Measurements from ENCODE around the gene DIPK1C.

DIPK1C gene

DNA sequence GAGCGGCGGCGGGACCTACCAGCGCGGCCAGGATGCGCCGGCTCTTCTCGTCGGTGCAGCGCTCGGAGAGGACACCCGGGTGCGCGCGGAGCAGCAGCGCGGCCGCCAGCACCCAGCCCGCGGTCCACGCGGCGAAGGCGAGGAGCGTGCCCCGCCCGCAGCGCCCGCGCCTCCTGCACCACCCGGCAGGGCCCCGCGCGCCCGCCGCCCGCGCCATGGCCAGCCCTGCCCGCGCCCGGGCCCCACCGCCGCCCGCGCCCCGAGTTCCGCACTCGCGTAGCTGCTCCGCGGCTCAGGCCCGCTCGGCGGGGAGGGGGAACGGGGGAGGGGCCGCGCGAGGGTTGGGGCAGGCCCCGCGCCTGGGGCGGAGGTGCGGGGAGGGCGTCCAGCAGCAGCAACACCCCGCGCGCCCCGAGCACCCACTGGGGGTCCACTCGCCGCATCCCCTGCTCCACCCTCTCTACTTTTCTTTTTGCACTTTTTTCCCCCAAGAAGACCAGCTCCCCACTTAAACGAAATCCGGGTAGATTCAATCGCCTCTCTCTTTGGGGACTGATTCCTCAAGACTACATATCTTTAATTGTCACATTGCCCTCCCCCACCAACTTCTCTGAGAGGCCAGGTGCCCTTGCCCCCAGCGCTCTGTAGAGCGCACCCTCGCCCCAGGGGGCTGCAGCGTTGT lies at the start of gene DIPK1C:
TSS of gene DIPK1C (minus strand) at position 266 of the 682 bp plus-strand sequence. CDS start at position 217, 49 bp downstream.
- no peak for TF ChIP-seq ZFP3 (CRISPR knock-in tag; IDR thresholded peaks at IDR 0.05)
- no peak for ATAC-seq

DNA sequence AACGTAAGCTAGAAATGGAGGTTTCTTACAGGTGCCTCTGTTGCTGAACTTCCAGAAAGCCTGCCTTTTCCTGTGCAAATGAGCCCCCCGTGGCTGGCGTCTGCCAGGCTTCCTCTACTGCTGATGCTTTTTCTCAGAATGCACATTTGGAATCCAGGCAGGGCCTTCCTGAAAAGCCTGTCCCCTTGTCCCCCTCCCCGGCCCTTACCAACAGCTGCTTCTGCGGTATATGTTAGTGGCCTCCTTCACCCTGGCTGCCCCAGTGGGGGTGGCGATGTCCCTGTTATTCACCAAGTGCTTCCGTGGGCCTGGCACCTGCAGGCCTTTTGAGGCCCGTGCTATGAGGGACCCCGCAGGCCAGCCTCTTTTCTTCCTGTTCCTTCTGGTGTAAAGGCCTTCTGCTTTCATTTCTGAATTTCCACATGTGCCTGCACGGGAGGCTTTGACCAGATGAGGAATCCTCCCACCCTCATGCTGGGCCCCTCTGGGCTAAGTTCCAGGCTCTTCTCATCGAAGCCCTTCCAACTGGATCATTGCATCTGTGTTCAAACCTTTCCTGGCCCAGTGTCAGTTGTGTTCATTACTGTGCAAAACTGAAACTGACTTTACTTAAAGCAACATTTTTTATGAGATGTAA lies 49.5 kb upstream of the DIPK1C start:
- TF ChIP-seq GLIS3 (CRISPR knock-in tag; IDR thresholded peaks at IDR 0.05) = no peak
- TF ChIP-seq, protein P1, sequence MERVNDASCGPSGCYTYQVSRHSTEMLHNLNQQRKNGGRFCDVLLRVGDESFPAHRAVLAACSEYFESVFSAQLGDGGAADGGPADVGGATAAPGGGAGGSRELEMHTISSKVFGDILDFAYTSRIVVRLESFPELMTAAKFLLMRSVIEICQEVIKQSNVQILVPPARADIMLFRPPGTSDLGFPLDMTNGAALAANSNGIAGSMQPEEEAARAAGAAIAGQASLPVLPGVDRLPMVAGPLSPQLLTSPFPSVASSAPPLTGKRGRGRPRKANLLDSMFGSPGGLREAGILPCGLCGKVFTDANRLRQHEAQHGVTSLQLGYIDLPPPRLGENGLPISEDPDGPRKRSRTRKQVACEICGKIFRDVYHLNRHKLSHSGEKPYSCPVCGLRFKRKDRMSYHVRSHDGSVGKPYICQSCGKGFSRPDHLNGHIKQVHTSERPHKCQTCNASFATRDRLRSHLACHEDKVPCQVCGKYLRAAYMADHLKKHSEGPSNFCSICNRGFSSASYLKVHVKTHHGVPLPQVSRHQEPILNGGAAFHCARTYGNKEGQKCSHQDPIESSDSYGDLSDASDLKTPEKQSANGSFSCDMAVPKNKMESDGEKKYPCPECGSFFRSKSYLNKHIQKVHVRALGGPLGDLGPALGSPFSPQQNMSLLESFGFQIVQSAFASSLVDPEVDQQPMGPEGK (CRISPR knock-in tag; IDR thresholded peaks at IDR 0.05; ENCODE audit: borderline replicate concordance) = no peak
- no peak for TF ChIP-seq RARB (CRISPR knock-in tag; IDR thresholded peaks at IDR 0.05)
- TF ChIP-seq TOX (CRISPR knock-in tag; IDR thresholded peaks at IDR 0.05; ENCODE audit: borderline replicate concordance) = no peak
- TF ChIP-seq, protein P2, sequence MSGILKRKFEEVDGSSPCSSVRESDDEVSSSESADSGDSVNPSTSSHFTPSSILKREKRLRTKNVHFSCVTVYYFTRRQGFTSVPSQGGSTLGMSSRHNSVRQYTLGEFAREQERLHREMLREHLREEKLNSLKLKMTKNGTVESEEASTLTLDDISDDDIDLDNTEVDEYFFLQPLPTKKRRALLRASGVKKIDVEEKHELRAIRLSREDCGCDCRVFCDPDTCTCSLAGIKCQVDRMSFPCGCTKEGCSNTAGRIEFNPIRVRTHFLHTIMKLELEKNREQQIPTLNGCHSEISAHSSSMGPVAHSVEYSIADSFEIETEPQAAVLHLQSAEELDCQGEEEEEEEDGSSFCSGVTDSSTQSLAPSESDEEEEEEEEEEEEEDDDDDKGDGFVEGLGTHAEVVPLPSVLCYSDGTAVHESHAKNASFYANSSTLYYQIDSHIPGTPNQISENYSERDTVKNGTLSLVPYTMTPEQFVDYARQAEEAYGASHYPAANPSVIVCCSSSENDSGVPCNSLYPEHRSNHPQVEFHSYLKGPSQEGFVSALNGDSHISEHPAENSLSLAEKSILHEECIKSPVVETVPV (CRISPR knock-in tag; IDR thresholded peaks at IDR 0.05) = no peak
- TF ChIP-seq ESRRG (CRISPR knock-in tag; IDR thresholded peaks at IDR 0.05) = no peak
- TF ChIP-seq BACH2 (CRISPR knock-in tag; IDR thresholded peaks at IDR 0.05; ENCODE audit: borderline replicate concordance) = no peak
- no peak for ATAC-seq

DNA sequence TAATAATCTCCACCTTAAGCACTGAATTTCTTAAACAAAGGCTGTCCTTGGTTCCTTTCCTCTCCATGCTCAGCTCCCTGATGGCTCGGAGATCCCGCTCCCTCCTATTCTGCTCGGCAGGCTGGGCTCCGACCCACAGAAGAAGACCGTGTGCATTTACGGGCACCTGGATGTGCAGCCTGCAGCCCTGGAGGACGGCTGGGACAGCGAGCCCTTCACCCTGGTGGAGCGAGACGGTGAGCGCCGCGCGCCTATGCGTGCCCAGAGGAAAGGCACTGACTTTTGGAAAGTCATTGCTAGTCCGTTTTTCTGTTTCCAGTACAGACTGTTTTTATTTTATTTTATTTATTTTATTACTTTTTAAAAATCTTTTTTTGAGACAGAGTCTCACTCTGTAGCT lies 48.7 kb upstream of the DIPK1C start:
- ATAC-seq = no peak
- TF ChIP-seq GLIS3 (CRISPR knock-in tag; IDR thresholded peaks at IDR 0.05) = no peak
- no peak for TF ChIP-seq ZNF8 (CRISPR knock-in tag; IDR thresholded peaks at IDR 0.05)
- no peak for TF ChIP-seq CSDC2 (CRISPR knock-in tag; IDR thresholded peaks at IDR 0.05)

DNA sequence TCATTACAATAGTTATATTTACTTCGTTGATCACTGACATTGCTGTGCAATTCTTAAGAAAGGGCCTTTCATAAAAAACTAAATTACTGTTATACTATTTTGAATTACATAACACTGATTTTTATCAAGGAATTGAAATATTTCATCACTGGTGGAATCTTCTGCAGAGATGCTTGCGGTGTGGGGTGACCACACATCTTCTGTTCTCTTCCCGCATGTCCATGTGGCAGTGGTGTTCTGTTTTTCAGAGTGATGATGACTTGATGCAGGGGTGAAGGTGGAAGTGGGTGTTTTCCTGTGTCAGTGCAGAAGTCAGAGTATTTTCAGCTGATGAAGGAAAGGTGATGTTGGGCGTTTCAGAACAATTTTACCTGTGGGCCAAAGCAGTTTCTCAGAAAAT lies 46.0 kb upstream of the DIPK1C start:
- no peak for TF ChIP-seq GLIS3 (CRISPR knock-in tag; IDR thresholded peaks at IDR 0.05)
- no peak for TF ChIP-seq CSDC2 (CRISPR knock-in tag; IDR thresholded peaks at IDR 0.05)
- TF ChIP-seq, protein P3, sequence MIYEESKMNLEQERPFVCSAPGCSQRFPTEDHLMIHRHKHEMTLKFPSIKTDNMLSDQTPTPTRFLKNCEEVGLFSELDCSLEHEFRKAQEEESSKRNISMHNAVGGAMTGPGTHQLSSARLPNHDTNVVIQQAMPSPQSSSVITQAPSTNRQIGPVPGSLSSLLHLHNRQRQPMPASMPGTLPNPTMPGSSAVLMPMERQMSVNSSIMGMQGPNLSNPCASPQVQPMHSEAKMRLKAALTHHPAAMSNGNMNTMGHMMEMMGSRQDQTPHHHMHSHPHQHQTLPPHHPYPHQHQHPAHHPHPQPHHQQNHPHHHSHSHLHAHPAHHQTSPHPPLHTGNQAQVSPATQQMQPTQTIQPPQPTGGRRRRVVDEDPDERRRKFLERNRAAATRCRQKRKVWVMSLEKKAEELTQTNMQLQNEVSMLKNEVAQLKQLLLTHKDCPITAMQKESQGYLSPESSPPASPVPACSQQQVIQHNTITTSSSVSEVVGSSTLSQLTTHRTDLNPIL (CRISPR knock-in tag; IDR thresholded peaks at IDR 0.05; ENCODE audit: low read depth) = no peak
- no peak for TF ChIP-seq ZFP30 (CRISPR knock-in tag; IDR thresholded peaks at IDR 0.05)
- TF ChIP-seq, protein P4, sequence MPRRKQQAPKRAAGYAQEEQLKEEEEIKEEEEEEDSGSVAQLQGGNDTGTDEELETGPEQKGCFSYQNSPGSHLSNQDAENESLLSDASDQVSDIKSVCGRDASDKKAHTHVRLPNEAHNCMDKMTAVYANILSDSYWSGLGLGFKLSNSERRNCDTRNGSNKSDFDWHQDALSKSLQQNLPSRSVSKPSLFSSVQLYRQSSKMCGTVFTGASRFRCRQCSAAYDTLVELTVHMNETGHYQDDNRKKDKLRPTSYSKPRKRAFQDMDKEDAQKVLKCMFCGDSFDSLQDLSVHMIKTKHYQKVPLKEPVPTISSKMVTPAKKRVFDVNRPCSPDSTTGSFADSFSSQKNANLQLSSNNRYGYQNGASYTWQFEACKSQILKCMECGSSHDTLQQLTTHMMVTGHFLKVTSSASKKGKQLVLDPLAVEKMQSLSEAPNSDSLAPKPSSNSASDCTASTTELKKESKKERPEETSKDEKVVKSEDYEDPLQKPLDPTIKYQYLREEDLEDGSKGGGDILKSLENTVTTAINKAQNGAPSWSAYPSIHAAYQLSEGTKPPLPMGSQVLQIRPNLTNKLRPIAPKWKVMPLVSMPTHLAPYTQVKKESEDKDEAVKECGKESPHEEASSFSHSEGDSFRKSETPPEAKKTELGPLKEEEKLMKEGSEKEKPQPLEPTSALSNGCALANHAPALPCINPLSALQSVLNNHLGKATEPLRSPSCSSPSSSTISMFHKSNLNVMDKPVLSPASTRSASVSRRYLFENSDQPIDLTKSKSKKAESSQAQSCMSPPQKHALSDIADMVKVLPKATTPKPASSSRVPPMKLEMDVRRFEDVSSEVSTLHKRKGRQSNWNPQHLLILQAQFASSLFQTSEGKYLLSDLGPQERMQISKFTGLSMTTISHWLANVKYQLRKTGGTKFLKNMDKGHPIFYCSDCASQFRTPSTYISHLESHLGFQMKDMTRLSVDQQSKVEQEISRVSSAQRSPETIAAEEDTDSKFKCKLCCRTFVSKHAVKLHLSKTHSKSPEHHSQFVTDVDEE (CRISPR knock-in tag; IDR thresholded peaks at IDR 0.05) = no peak
- no peak for TF ChIP-seq ISL1 (CRISPR knock-in tag; IDR thresholded peaks at IDR 0.05)
- no peak for TF ChIP-seq ARNTL (CRISPR knock-in tag; IDR thresholded peaks at IDR 0.05; ENCODE audit: borderline replicate concordance, low read depth)
- TF ChIP-seq TCF4 (CRISPR knock-in tag; IDR thresholded peaks at IDR 0.05; ENCODE audit: borderline replicate concordance) = no peak
- TF ChIP-seq, protein P2 (CRISPR knock-in tag; IDR thresholded peaks at IDR 0.05) = no peak
- TF ChIP-seq BACH2 (CRISPR knock-in tag; IDR thresholded peaks at IDR 0.05; ENCODE audit: borderline replicate concordance) = no peak
- TF ChIP-seq, protein P5, sequence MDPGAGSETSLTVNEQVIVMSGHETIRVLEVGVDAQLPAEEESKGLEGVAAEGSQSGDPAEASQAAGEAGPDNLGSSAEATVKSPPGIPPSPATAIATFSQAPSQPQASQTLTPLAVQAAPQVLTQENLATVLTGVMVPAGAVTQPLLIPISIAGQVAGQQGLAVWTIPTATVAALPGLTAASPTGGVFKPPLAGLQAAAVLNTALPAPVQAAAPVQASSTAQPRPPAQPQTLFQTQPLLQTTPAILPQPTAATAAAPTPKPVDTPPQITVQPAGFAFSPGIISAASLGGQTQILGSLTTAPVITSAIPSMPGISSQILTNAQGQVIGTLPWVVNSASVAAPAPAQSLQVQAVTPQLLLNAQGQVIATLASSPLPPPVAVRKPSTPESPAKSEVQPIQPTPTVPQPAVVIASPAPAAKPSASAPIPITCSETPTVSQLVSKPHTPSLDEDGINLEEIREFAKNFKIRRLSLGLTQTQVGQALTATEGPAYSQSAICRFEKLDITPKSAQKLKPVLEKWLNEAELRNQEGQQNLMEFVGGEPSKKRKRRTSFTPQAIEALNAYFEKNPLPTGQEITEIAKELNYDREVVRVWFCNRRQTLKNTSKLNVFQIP (CRISPR knock-in tag; IDR thresholded peaks at IDR 0.05; ENCODE audit: borderline replicate concordance, low read depth) = no peak
- TF ChIP-seq PPARA (CRISPR knock-in tag; IDR thresholded peaks at IDR 0.05; ENCODE audit: borderline replicate concordance) = no peak
- no peak for TF ChIP-seq OSR1 (CRISPR knock-in tag; IDR thresholded peaks at IDR 0.05)
- ATAC-seq = no peak
